Mesendoderm (in vitro differentiated cells): Measurements from ENCODE around the gene DNAJB4.
A peak's percentile ranks its signal among the peaks of the same experiment; 100 is the strongest.
"Not testable (repeated sequence)": the region's sequence is repeated elsewhere in the genome, so short reads cannot be mapped to it uniquely, and the experiment has no call there.

Source experiments
- DNase-seq: peaks from one replicate; pipeline ENCODE4 v3.0.0; 2013
- H2AK5ac ChIP-seq: 2 replicates; pipeline ENCODE4 v1.6.1; 2013; ENCODE audit warnings: low read length, inconsistent platforms
- H2BK120ac ChIP-seq: 2 replicates; pipeline ENCODE4 v1.6.1; 2013; ENCODE audit warnings: low read depth, mild to moderate bottlenecking, low read length, moderate library complexity, mixed read lengths
- H2BK15ac ChIP-seq: replicated peaks from 2 replicates; pipeline ENCODE4 v1.6.1; 2013; ENCODE audit warnings: low read depth, mild to moderate bottlenecking, moderate library complexity
- H2BK5ac ChIP-seq: 2 replicates; pipeline ENCODE4 v1.6.1; 2013; ENCODE audit warnings: low read length, inconsistent platforms
- H3K18ac ChIP-seq: 2 replicates; pipeline ENCODE4 v1.6.1; 2013; ENCODE audit warnings: mild to moderate bottlenecking, low read length, mixed read lengths
- H3K23ac ChIP-seq: one replicate; pipeline ENCODE4 v1.6.1; 2013; ENCODE audit warnings: low read length
- H3K27ac ChIP-seq: 2 replicates; pipeline ENCODE4 v1.5.1; 2013; ENCODE audit warnings: low read depth, mild to moderate bottlenecking, inconsistent platforms, low read length, moderate library complexity
- H3K27me3 ChIP-seq: 2 replicates; pipeline ENCODE4 v1.6.1; 2013; ENCODE audit warnings: low read length, control low read depth, mild to moderate bottlenecking, inconsistent platforms; ENCODE audit not compliant: insufficient read depth, poor library complexity
- H3K36me3 ChIP-seq: 2 replicates; pipeline ENCODE4 v1.6.1; 2013; ENCODE audit warnings: low read length, inconsistent platforms; ENCODE audit not compliant: control insufficient read depth, insufficient read depth
- H3K4ac ChIP-seq: one replicate; pipeline ENCODE4 v1.6.1; 2013; ENCODE audit warnings: low read depth, mild to moderate bottlenecking, low read length, moderate library complexity
- H3K4me1 ChIP-seq: 2 replicates; pipeline ENCODE4 v1.6.1; 2013; ENCODE audit warnings: low read depth, low read length, inconsistent platforms; ENCODE audit not compliant: control insufficient read depth
- H3K4me2 ChIP-seq: 2 replicates; pipeline ENCODE4 v1.6.1; 2013; ENCODE audit warnings: low read length
- H3K4me3 ChIP-seq: 2 replicates; pipeline ENCODE4 v1.5.1; 2013; ENCODE audit warnings: mild to moderate bottlenecking, low read length
- H3K56ac ChIP-seq: one replicate; pipeline ENCODE4 v1.6.1; 2013; ENCODE audit warnings: low read length
- H3K79me1 ChIP-seq: 2 replicates; pipeline ENCODE4 v1.6.1; 2013; ENCODE audit warnings: low read length, inconsistent platforms
- H3K79me2 ChIP-seq: 2 replicates; pipeline ENCODE4 v1.6.1; 2013; ENCODE audit warnings: mild to moderate bottlenecking, low read length; ENCODE audit not compliant: control insufficient read depth, insufficient read depth
- H3K9ac ChIP-seq: 2 replicates; pipeline ENCODE4 v1.6.1; 2013; ENCODE audit warnings: low read length, inconsistent platforms
- H4K5ac ChIP-seq: one replicate; pipeline ENCODE4 v1.6.1; 2013; ENCODE audit warnings: low read length
- H4K8ac ChIP-seq: one replicate; pipeline ENCODE4 v1.6.1; 2013; ENCODE audit warnings: low read depth, mild to moderate bottlenecking, control low read depth, low read length, moderate library complexity
- WGBS: extraction: QIAGEN DNeasy Blood & Tissue Kit; methylation state at CpG from one replicate; pipeline ENCODE4 v1.1.7; 2013; ENCODE audit warnings: low lambda C conversion rate, missing lambda C conversion rate; ENCODE audit not compliant: insufficient coverage; ENCODE audit errors: extremely low coverage; 5-methylcytosine and 5-hydroxymethylcytosine counted together
- small RNA-seq: library from polyadenylated mRNA; stranded (forward); fragments of <200 nt; extraction: miRNeasy Mini kit (QIAGEN cat#:217004); gene quantifications from one replicate; pipeline ENCODE3, GENCODE V24; 2013; ENCODE audit not compliant: insufficient read depth

DNAJB4 gene

GRCh38 chr1:78061825-78062523 lies 57.2 kb downstream of the DNAJB4 start:
- Histone ChIP-seq H3K36me3 (no peaks in the 10 kb centered on the region), H4K5ac (no peak overlapping the region), H3K79me2 (no peaks in the 10 kb centered on the region), H3K4me3 (no peak overlapping the region), H2BK5ac (no peak overlapping the region), H3K4ac (no peak overlapping the region), H3K79me1 (no peaks in the 10 kb centered on the region), H4K8ac (no peak overlapping the region), H3K27me3 (no peaks in the 10 kb centered on the region), H3K27ac (no peak overlapping the region), H2BK15ac (no peak overlapping the region), H3K18ac (no peak overlapping the region), H3K4me1 (no peaks in the 10 kb centered on the region), H3K4me2 (no peak overlapping the region), H3K23ac (no peak overlapping the region), H3K56ac (no peak overlapping the region), H3K9ac (no peak overlapping the region), H2BK120ac (no peak overlapping the region), H2AK5ac (no peak overlapping the region)
- DNase-seq: no peak
- no CpG with 5 or more reads among the region's 2 CpGs for WGBS

- H2AK5ac ChIP-seq, H4K5ac ChIP-seq, H2BK15ac ChIP-seq, H3K56ac ChIP-seq, H3K4me2 ChIP-seq, H3K27me3 ChIP-seq, H2BK5ac ChIP-seq, H2BK120ac ChIP-seq, DNase-seq, H3K4ac ChIP-seq, H3K9ac ChIP-seq, H3K18ac ChIP-seq, H3K79me2 ChIP-seq, H4K8ac ChIP-seq, H3K4me3 ChIP-seq, H3K4me1 ChIP-seq, H3K79me1 ChIP-seq, H3K27ac ChIP-seq, H3K36me3 ChIP-seq, H3K23ac ChIP-seq: not testable (repeated sequence)
- WGBS: no CpG with 5 or more reads among the region's 2 CpGs
These were observed 60.1 kb downstream of the DNAJB4 start for GRCh38 chr1:78064886-78065285.

Small RNAs within 50 kb of the gene (small RNA-seq; reads per million reads assigned to genes)
- 5.0 reads per million, percentile 70 among the genes with 10 or more reads in this experiment for gene AC103591.3
